Gastroesophageal sphincter (tissue), 4 donors: Measurements from ENCODE around the gene MAOA. TPM values are rescaled to one million over a fixed set of nuclear protein-coding genes. Genes with fewer than 3 reads are reported as not detected.

ENCODE experiments used
- ATAC-seq: fragments of 150-250 bp; one replicate; pipeline ENCODE4 v1.9.1; 2016; ENCODE audit warnings: mild to moderate bottlenecking, moderate library complexity
- H3K27ac ChIP-seq, 4 donors: fragments of 200-600 bp; sonication (generic) in 3 of 4; 1 replicate in 3 of 4; 2 replicates in 1 of 4; pipeline ENCODE4 v1.5.1; 2016 to 2019
- H3K27me3 ChIP-seq: fragments of 200-600 bp; sonication (generic); one replicate; pipeline ENCODE4 v1.5.1; 2019
- H3K36me3 ChIP-seq, 2 donors: fragments of 200-600 bp; sonication (generic); one replicate each; pipeline ENCODE4 v1.5.1; 2019; ENCODE audit warnings: control low read depth in 1 of 2
- H3K4me1 ChIP-seq, 3 donors: fragments of 200-600 bp; sonication (generic); 1 replicate in 2 of 3; 2 replicates in 1 of 3; pipeline ENCODE4 v1.5.1; 2016 to 2019; ENCODE audit warnings: control low read depth in 2 of 3
- H3K4me3 ChIP-seq, 2 donors: fragments of 200-600 bp; sonication (generic); one replicate each; pipeline ENCODE4 v1.5.1; 2019; ENCODE audit warnings: mild to moderate bottlenecking in 1 of 2, moderate library complexity in 1 of 2
- H3K9me3 ChIP-seq, 3 donors: fragments of 200-600 bp; sonication (generic); one replicate each; pipeline ENCODE4 v1.5.1; 2017 to 2019; ENCODE audit warnings: control low read depth in 2 of 3
- CTCF ChIP-seq, 4 experiments: fragments of 200-600 bp in 2 of 4; fragments of 450-650 bp in 2 of 4; sonication (generic) in 1 of 4; IDR thresholded peaks; one replicate each; pipeline ENCODE4 v1.5.1; 2017 to 2019; ENCODE audit warnings: antibody characterized with exemption in 4 of 4, mild to moderate bottlenecking in 2 of 4, moderate library complexity in 2 of 4
- EP300 ChIP-seq: sonication (generic); formaldehyde crosslinking; IDR thresholded peaks from one replicate; pipeline ENCODE4 v1.6.1; 2017; ENCODE audit warnings: antibody characterized with exemption, mild to moderate bottlenecking
- POLR2A ChIP-seq, 2 donors: fragments of 450-650 bp; IDR thresholded peaks; one replicate each; pipeline ENCODE4 v1.6.1; 2017; ENCODE audit warnings: antibody characterized with exemption in 2 of 2, mild to moderate bottlenecking in 2 of 2, moderate library complexity in 1 of 2
- POLR2AphosphoS5 ChIP-seq: sonication (generic); formaldehyde crosslinking; IDR thresholded peaks from one replicate; pipeline ENCODE4 v1.6.1; 2017; ENCODE audit warnings: antibody characterized with exemption
- WGBS, 2 donors: methylation state at CpG; one replicate each; pipeline ENCODE4 v1.1.5; 2018; ENCODE audit warnings: low coverage in 1 of 2; 5-methylcytosine and 5-hydroxymethylcytosine counted together
- total RNA-seq, 4 donors: library from RNA; depleted of rRNA; stranded (reverse); fragments of >200 nt; gene quantifications; one replicate each; pipeline ENCODE4 v1.1.0, GENCODE V29; 2016

MAOA gene
- total RNA-seq, 4 donors from 2014 or later, result 306 to 750 (median 329) TPM

DNA sequence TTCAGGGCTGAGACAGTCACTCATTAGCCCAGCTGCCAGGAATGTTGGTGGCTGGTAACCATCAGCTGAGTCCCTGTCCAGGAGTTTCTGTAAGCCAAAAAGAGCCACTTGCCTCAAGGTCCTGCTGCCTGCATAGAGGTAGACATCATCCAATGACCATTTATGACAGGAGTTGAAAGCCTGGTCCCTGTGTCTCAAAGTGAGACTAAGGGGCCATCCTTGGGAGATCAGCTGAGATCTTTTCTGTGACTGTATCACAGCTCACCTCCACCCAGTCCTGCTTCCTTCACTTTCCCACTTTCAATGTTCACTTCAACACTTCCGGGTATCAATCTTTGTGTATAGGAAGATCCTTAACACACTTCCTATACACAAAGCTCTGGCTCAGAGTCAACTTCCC lies 28.4 kb upstream of the MAOA start:
- Histone ChIP-seq H3K4me1 (no peaks in the 10 kb centered on the region), H3K27ac (no peak overlapping the region), H3K4me3 (no peak overlapping the region), H3K27me3 (no peaks in the 10 kb centered on the region), H3K36me3 (no peaks in the 10 kb centered on the region), H3K9me3 (no peaks in the 10 kb centered on the region)
- ATAC-seq, result no peak
- 36% methylated on average over 1 of the region's 1 CpG; no CpG with 5 or more reads in 1 of the 2 donors for WGBS, 2 donors
- TF ChIP-seq CTCF (IDR thresholded peaks at IDR 0.05) (no peak), EP300 (no peak), POLR2AphosphoS5 (no peak), POLR2A (IDR thresholded peaks at IDR 0.05) (no peak)

DNA sequence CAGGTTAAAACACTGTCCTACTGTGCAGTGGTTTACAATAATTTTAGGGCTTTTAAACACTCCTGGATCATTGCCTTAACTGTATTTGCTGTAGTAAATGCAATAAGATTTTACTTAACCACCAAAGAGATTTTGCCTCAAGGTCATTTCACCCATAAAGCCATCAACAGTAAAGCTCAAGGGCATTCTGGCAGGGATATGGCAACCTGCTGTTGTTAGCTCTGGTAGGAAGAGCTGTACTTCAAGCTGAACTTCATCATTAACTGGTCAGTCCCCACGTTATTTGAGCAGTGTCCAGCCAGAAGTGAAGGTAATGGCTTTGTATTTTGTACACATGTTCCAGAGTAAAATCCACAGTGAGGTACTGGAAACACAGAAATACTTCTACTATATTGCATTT lies 26.9 kb upstream of the MAOA start:
- ATAC-seq, result no peak
- Histone ChIP-seq H3K36me3 (no peaks in the 10 kb centered on the region), H3K27me3 (no peaks in the 10 kb centered on the region), H3K4me1 (no peaks in the 10 kb centered on the region), H3K27ac (no peak overlapping the region), H3K4me3 (no peak overlapping the region), H3K9me3 (no peaks in the 10 kb centered on the region)
- TF ChIP-seq POLR2AphosphoS5 (no peak), EP300 (no peak), POLR2A (IDR thresholded peaks at IDR 0.05) (no peak), CTCF (IDR thresholded peaks at IDR 0.05) (no peak)
- 25 to 33% methylated on average over 1 of the region's 1 CpG for WGBS, 2 donors

- 63 to 77% methylated on average over 1 of the region's 1 CpG for WGBS, 2 donors
- Histone ChIP-seq H3K9me3 (no peaks in the 10 kb centered on the region), H3K27ac (no peak overlapping the region), H3K4me3 (no peak overlapping the region), H3K27me3 (no peaks in the 10 kb centered on the region), H3K36me3 (no peaks in the 10 kb centered on the region), H3K4me1 (no peaks in the 10 kb centered on the region)
- TF ChIP-seq CTCF (IDR thresholded peaks at IDR 0.05) (no peak), EP300 (no peak), POLR2AphosphoS5 (no peak), POLR2A (IDR thresholded peaks at IDR 0.05) (no peak)
- no peak for ATAC-seq
Observed at GRCh38 chrX:43631841-43632240, 24.3 kb upstream of the MAOA start.

DNA sequence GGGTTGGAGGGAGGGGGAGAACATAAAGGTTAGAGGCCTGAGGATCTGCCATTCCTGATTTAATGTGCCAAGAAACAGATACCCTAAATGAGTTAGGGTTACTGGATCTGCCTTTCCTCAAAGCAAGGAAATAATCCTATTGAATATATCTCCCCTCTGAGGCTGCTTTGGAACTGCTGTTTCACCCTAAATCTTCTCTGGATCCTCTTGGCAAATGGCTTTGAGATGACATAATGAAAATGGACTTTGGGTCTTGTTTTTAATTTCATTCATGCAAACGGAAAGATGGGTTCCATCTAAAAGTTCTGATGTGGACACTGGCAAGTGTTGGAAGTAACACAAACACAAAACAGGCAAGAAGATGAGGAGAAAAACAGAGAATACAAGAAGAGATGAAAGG lies 23.0 kb upstream of the MAOA start:
- no peak for TF ChIP-seq POLR2A (IDR thresholded peaks at IDR 0.05)
- TF ChIP-seq POLR2AphosphoS5, result no peak
- no peak for TF ChIP-seq CTCF (IDR thresholded peaks at IDR 0.05)
- TF ChIP-seq EP300, result no peak
- no peak overlapping the region for H3K27ac ChIP-seq
- no peaks in the 10 kb centered on the region for H3K36me3 ChIP-seq
- H3K4me1 ChIP-seq, result no peaks in the 10 kb centered on the region
- H3K4me3 ChIP-seq, result no peak overlapping the region
- H3K9me3 ChIP-seq, result no peaks in the 10 kb centered on the region
- H3K27me3 ChIP-seq, result no peaks in the 10 kb centered on the region
- WGBS, 2 donors, result 20% methylated on average over 1 of the region's 1 CpG; no CpG with 5 or more reads in 1 of the 2 donors
- ATAC-seq, result no peak

GRCh38 chrX:43633757-43634156 lies 22.3 kb upstream of the MAOA start:
- no peak overlapping the region for H3K27ac ChIP-seq
- no peaks in the 10 kb centered on the region for H3K4me1 ChIP-seq
- H3K36me3 ChIP-seq, result no peaks in the 10 kb centered on the region
- 30 to 50% methylated on average over 2 to 3 of the region's 3 CpGs for WGBS, 2 donors
- no peak overlapping the region for H3K4me3 ChIP-seq
- H3K9me3 ChIP-seq, result no peaks in the 10 kb centered on the region
- ATAC-seq, result no peak
- no peak for TF ChIP-seq CTCF (IDR thresholded peaks at IDR 0.05)
- TF ChIP-seq EP300, result no peak
- TF ChIP-seq POLR2A (IDR thresholded peaks at IDR 0.05), result no peak
- no peak for TF ChIP-seq POLR2AphosphoS5
- no peaks in the 10 kb centered on the region for H3K27me3 ChIP-seq
